ENCODE data around the gene SLC22A23.

Gene SLC22A23

DNA sequence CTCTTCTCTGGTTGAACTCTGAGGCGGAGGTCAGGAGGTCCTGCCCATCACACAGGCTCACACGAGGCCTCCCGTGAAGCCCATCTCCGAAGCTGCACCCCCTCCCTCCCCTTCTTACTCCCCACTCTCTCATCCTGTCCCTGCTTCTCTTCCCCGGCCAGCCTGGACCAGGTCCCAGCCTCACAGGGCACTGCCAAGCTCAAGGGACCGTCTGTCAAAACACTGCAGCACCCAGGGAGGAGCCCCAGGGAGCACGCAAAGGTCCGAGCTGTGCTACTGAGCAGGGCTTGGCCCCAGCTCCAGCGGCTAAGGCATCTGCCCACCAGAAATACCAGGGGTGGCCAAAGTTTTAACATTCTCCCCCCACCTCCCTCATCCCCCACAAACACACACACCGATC is 128.1 kb downstream of the SLC22A23 start:
- no peak overlapping the region for H3K4me3 ChIP-seq (ENCODE audit: low read depth, low read length)
- TF ChIP-seq, protein P1, sequence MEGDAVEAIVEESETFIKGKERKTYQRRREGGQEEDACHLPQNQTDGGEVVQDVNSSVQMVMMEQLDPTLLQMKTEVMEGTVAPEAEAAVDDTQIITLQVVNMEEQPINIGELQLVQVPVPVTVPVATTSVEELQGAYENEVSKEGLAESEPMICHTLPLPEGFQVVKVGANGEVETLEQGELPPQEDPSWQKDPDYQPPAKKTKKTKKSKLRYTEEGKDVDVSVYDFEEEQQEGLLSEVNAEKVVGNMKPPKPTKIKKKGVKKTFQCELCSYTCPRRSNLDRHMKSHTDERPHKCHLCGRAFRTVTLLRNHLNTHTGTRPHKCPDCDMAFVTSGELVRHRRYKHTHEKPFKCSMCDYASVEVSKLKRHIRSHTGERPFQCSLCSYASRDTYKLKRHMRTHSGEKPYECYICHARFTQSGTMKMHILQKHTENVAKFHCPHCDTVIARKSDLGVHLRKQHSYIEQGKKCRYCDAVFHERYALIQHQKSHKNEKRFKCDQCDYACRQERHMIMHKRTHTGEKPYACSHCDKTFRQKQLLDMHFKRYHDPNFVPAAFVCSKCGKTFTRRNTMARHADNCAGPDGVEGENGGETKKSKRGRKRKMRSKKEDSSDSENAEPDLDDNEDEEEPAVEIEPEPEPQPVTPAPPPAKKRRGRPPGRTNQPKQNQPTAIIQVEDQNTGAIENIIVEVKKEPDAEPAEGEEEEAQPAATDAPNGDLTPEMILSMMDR (IDR thresholded peaks at IDR 0.05; ENCODE audit: low read depth, low read length): no peak

DNA sequence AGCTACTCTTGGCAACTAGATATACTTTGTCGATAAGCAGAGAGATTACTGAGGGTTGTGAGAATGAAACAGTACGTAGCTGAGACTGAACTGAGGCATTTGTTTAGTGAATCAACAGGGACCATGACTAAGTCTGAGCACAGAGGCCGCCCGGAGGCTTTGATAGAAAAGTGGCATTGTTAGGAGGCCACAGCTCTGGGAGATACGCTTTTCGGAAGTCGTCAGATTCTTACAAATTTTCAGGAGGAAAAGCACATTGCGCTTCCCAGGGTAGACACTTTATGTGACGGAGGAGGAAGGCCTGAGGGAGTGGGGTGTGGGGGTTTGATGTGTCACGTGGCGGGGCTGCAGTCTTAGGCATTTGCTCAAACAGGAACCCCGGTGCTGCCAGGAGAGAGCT is 128.7 kb downstream of the SLC22A23 start:
- TF ChIP-seq, protein P1 (IDR thresholded peaks at IDR 0.05; ENCODE audit: low read depth, low read length): no peak
- H3K4me3 ChIP-seq (ENCODE audit: low read depth, low read length): no peak overlapping the region

DNA sequence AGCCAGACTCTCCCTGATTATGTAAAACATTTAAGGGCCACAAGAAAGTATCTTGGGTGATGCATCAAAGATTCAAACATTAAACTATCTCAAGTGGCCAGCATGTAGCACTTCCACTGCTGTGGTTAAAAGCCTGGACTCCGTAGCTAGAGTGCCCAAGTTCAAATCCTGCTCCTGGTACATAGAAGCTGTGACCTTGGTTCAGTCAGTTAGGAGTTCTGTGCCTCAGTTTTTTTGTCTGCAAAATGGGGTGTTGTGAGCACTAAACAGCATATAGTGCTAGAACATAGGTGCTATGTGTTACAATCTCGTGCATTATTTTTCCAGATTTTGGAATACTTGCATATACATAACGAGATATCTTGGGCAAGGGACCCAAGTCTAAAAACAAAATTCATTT is 129.4 kb downstream of the SLC22A23 start:
- TF ChIP-seq, protein P1 (IDR thresholded peaks at IDR 0.05; ENCODE audit: low read depth, low read length): no peak
- H3K4me3 ChIP-seq (ENCODE audit: low read depth, low read length): no peak overlapping the region

DNA sequence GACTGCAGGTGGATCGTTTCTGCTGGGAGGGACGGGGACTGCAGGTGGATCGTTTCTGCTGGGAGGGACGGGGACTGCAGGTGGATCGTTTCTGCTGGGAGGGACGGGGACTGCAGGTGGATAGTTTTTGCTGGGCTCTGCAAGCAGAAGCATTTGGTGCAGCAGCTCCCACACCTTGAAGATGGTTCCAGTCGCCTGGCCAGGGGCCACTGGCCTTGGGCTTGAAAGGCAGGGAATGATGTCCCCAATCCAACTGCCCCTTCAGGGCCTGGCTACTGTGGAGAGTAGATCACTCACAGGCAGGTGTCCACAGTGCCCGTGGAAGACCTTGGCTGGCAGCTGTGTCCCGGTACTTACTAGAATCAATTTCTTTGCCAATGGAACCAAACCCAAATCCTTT is 129.9 kb downstream of the SLC22A23 start:
- no peak overlapping the region for H3K4me3 ChIP-seq (ENCODE audit: low read depth, low read length)
- TF ChIP-seq, protein P1 (IDR thresholded peaks at IDR 0.05; ENCODE audit: low read depth, low read length): no peak

DNA sequence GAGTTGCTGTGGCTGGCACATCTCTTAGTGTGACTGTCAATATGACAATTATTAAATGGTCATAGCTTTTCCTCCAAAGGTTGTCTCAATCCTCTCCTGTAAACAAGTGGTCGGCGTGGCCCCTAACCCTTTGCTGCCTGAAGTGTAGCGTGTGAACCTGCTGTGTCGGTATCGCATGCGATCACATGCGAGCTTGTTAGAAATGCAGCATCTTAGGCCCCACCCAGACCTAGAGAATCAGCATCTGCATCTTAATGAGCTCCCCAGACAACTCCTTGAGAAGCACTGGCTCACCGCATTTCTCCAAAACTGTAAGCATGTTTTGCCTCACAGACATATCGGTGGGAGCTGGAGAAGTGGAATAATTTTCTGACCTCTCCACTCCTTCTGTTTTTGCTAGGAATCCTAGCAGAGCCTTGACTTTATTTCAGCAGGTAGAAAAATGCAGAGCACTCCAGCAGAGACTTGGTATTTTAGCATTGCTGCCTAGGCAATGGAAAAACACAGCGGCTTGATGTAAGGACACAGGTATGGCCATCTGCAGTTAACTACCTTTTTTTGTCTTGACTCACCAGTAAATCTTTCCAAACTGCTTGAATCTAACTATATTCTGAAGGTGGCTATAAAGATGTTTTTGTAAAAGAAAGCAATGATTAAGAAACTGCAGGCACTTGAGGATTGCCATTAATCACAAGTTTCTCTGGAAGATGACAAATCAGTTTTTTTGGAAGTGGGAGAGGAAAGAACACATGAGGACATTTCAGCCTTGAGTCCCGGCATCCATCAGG is 130.5 kb downstream of the SLC22A23 start:
- no peak overlapping the region for H3K4me3 ChIP-seq (ENCODE audit: low read depth, low read length)
- TF ChIP-seq, protein P1 (IDR thresholded peaks at IDR 0.05; ENCODE audit: low read depth, low read length): no peak

DNA sequence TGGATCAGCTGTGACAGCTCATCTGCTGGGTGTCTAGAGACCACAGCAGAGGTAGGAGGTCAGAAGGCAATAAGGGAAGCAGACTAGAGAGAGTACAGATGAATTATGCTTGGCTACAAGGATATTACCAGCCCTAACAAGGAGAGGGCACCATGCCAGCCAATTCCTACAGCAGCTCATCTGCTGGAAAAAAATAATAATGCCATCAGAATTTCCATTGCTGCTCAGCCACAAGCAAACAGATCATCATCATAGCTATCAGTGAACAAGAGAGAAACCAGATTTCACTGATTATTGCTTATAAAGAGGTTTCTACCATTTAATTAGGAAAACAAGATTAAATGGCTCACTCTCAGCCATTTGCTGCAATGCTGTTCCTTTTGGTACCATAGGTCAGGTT is 131.6 kb downstream of the SLC22A23 start:
- H3K4me3 ChIP-seq (ENCODE audit: low read depth, low read length): no peak overlapping the region
- TF ChIP-seq, protein P1 (IDR thresholded peaks at IDR 0.05; ENCODE audit: low read depth, low read length): no peak

DNA sequence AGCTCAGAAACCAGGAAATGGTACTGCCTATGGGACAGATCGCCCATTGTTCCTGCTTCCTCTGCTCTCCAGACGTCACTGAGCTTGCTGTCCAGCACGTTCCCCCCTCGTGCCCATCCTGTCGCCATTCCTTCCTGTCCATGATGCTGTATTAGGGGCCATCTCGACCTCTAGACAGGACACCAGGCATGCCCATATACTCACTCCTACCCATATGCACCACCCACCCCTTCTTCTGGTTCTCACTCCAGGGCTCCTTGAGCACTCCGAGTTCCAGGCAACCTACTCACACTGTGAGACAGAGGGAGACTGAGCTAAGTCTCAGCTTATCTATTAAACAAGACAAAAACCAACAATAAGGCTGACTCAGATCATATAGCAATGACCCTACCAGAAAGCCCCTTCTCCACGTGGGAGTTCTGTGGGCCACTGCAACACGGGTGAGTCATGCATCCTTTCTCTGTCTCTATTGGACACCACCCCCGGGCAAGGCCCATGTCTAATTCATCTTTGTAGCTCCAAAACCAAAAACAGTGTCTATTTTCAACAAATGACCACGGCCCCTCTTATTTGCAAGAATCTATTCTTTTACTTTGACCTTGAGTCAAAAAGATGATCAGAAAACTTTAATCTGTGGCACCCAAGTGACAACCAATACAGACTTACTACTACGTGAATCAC is 132.4 kb downstream of the SLC22A23 start:
- no peak overlapping the region for H3K4me3 ChIP-seq (ENCODE audit: low read depth, low read length)
- TF ChIP-seq, protein P1 (IDR thresholded peaks at IDR 0.05; ENCODE audit: low read depth, low read length): no peak

Measured in WI38 (cell line).